BE2C (cell line): ENCODE measurements around the gene CYSTM1.

Experiments
- DNase-seq: peaks from one replicate; pipeline ENCODE4 v3.0.0-alpha.2; 2020
- H3K27me3 ChIP-seq: fragments of 250-450 bp; sonication (Bioruptor Pico); 2 replicates; pipeline ENCODE4 v1.5.1; 2020; ENCODE audit warnings: mild to moderate bottlenecking
- H3K36me3 ChIP-seq: fragments of 250-450 bp; sonication (Bioruptor Pico); 2 replicates; pipeline ENCODE4 v1.5.1; 2020; ENCODE audit warnings: mild to moderate bottlenecking
- H3K4me1 ChIP-seq: fragments of 250-450 bp; sonication (Bioruptor Pico); 2 replicates; pipeline ENCODE4 v1.5.1; 2020
- H3K4me3 ChIP-seq: 2 replicates; pipeline ENCODE4 v1.5.1; 2011; ENCODE audit warnings: low read depth, low read length
- H3K9me3 ChIP-seq: fragments of 250-450 bp; sonication (Bioruptor Pico); 2 replicates; pipeline ENCODE4 v1.5.1; 2020
- TF ChIP-seq, protein P1 (sequence below): IDR thresholded peaks from 2 replicates; pipeline ENCODE4 v1.5.1; 2012; ENCODE audit warnings: mild to moderate bottlenecking, low read depth, low read length

The CYSTM1 gene

DNA sequence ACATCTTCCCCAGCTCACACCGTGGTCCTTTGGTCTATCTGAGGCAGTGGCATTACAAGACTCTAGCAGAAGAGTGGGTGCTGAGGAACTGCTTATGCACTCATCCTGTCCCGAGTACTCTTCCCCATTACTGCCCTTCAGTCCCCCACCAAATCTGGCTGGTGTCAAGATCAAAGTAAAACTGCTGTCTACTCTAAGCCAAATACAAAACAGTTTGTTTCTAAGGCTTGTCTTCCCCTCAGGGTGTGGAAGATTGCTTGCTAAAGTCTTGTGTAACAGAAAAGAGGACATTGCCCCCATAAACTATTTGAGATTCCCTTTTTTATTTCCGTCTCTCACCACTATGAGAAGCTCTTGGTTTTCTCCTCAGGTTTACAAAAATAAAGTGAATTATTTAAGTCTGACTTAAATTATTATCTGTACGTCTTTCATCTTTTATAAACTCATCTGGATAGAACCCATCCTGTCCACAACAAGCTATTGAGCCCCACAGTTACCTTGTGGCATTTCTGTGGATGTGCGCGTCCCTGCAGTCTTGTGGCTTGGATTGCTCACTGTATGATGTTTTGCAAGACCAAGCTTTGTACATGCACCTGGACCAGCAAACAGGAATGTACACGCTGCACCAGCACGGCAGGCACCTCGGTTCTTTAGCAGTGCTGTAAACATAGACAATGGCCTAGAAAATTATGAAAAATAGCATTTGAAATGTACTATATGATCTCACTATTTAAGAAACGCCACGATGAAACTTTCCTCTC lies 61.0 kb downstream of the CYSTM1 start:
- TF ChIP-seq, protein P1, sequence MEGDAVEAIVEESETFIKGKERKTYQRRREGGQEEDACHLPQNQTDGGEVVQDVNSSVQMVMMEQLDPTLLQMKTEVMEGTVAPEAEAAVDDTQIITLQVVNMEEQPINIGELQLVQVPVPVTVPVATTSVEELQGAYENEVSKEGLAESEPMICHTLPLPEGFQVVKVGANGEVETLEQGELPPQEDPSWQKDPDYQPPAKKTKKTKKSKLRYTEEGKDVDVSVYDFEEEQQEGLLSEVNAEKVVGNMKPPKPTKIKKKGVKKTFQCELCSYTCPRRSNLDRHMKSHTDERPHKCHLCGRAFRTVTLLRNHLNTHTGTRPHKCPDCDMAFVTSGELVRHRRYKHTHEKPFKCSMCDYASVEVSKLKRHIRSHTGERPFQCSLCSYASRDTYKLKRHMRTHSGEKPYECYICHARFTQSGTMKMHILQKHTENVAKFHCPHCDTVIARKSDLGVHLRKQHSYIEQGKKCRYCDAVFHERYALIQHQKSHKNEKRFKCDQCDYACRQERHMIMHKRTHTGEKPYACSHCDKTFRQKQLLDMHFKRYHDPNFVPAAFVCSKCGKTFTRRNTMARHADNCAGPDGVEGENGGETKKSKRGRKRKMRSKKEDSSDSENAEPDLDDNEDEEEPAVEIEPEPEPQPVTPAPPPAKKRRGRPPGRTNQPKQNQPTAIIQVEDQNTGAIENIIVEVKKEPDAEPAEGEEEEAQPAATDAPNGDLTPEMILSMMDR = no peak
- Histone ChIP-seq H3K9me3 (no peaks in the 10 kb centered on the region), H3K4me1 (peaks cover 6% of the 10 kb centered on the region), H3K27me3 (no peaks in the 10 kb centered on the region), H3K36me3 (no peaks in the 10 kb centered on the region), H3K4me3 (no peak overlapping the region)
- DNase-seq = no peak

DNA sequence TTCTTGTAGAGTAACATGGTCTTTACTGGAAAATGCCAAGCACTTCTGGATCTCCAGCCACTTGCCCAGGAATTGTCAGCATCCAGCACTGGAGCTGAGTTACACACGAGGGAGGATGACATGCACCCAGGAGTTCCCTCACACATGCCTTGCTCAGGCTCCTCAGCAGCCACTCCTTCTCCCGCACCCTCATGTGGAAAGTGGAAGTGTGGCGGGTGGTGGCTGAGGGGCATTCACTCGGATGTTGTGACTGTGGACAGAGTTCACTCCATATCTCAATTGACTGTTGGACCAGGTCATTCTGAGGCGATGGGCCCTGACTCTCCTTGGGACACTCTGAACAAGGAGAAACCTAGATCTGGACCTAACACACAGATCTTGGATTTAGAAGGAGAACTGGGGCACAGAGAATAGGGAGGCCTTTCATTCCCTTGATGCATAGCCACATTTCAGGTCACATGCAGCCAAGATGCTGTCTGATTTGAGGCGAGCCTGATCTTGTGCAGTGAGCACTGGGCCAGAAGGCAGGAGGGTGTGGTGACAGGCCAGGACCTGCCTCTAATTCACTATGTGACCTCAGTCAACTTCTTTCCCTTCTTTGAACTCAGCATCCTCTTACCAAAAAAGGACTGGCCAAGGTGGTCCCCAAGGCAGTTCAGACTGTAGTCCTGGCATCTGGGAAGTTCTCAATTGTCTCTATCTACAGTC lies 62.1 kb downstream of the CYSTM1 start:
- Histone ChIP-seq H3K9me3 (no peaks in the 10 kb centered on the region), H3K36me3 (no peaks in the 10 kb centered on the region), H3K27me3 (no peaks in the 10 kb centered on the region), H3K4me1 (peaks cover 13% of the 10 kb centered on the region), H3K4me3 (no peak overlapping the region)
- DNase-seq = no peak
- TF ChIP-seq, protein P1 = no peak

DNA sequence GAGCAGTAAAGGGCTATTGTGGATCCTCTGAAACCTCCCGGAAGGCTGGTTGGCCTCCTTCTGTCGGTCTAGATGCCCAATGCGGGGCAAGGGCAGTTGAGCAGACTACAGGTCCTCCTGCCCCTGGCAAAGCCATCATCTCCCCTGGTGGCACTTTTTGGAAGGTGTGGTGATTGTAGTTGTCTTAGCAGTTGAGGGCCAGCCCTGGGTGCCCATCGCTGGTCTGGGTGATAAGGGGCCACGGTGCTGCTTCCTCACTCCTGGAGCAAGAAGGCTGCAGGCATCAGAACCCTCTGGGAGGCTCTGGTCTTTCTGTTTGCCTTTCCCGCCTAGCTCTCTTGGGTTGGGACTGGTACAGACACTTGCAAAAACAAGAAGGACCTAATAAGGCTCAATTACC lies 63.8 kb downstream of the CYSTM1 start:
- Histone ChIP-seq H3K9me3 (no peaks in the 10 kb centered on the region), H3K36me3 (0 out of 2 replicates have a peak, but pooled peaks cover 3% of the 10 kb centered on the region), H3K4me3 (no peak overlapping the region), H3K4me1 (peaks cover 15% of the 10 kb centered on the region), H3K27me3 (no peaks in the 10 kb centered on the region)
- TF ChIP-seq, protein P1 = no peak
- no peak for DNase-seq

DNA sequence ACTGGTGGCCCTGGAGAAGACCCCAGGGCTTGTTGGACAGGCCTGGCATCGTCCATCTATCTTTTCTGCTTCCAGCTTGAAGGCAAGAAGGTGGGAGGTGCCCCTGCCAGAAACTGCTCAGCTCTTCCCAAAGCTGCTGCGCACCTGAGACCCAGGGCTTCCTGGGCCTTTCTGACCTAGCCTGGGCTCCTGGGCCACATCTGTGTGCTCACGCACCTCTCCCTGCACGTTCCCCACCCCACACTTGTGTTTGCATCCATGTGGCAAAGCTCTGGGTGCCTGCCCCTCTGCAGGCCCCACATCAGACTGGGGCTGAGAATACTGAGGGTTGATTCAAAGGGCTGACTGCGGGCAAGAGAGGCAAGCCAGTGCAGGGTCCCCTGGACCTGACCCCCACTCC lies 64.5 kb downstream of the CYSTM1 start:
- H3K27me3 ChIP-seq = no peaks in the 10 kb centered on the region
- H3K4me1 ChIP-seq = peaks cover 15% of the 10 kb centered on the region
- H3K9me3 ChIP-seq = no peaks in the 10 kb centered on the region
- 0 out of 2 replicates have a peak, but pooled peaks cover 4% of the 10 kb centered on the region for H3K36me3 ChIP-seq
- TF ChIP-seq, protein P1 = no peak
- DNase-seq = no peak
- H3K4me3 ChIP-seq = no peak overlapping the region

DNA sequence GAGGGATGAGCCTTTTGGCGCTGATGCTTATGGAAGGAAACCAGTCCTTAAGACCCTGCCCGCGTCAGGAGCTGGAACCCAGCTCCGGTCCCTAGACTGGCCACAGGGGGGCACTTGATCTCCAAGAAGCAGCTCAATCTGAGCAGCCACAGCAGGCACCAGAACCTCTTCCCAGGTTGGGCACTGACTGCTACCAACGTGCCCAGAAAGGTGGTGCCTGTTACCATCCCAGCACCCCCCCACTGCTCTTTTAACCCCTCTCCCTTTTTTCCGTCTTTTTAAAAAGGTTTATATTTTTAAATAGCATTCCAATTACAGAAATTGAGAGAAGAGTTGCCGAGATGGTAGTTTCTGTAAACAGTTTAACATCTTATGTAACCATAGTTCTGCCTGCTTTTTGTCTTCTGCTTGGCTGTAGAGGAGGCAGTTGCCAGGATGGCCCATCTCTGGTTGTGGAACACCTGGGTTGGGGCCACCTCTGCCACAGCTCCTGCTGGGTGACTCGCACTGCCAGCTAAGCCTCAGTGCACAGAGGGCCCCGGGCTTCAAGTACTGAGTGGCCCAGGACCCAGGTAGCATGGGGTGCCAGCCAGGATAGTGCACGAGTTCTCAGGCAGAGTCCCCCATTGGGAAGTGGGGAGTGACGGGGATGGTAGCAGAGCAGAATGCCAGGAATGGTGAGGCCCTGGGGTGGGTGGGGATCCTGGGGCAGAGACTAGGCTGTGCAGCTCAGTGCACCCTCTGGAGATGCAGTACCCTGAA lies 65.1 kb downstream of the CYSTM1 start:
- Histone ChIP-seq H3K9me3 (no peaks in the 10 kb centered on the region), H3K4me1 (peaks cover 15% of the 10 kb centered on the region), H3K4me3 (no peak overlapping the region), H3K27me3 (no peaks in the 10 kb centered on the region), H3K36me3 (peaks cover 8% of the 10 kb centered on the region)
- DNase-seq = peak; percentile 80
- TF ChIP-seq, protein P1 = peak; percentile 74
